B cell (primary cell): ENCODE measurements around the gene USP53. TPM values are rescaled to one million over a fixed set of nuclear protein-coding genes. Genes with fewer than 3 reads are reported as not detected.

Experiments used
- ATAC-seq: fragments of 200-7000 bp; cut with Tn5 transposase; one replicate; pipeline ENCODE4 v1.10.0; 2021; ENCODE audit warnings: low read depth, mild to moderate bottlenecking, moderate number of reproducible peaks, moderate library complexity
- CTCF ChIA-PET: fragments of 350-600 bp; sonication (Branson Sonifier 250); formaldehyde crosslinking; loops from one replicate; lab custom pipeline; 2021; ENCODE audit warnings: antibody characterized with exemption, inconsistent platforms; lab: Charles Lee
- POLR2A ChIA-PET: fragments of 350-600 bp; sonication (Branson Sonifier 250); formaldehyde crosslinking; loops from one replicate; lab custom pipeline; 2021; ENCODE audit warnings: antibody characterized with exemption; lab: Charles Lee
- DNase-seq: peaks from one replicate; pipeline ENCODE4 v3.0.0; 2013
- H2AFZ ChIP-seq: 2 replicates; pipeline ENCODE4 v1.6.1; 2012; ENCODE audit warnings: mild to moderate bottlenecking, low read depth, low read length; ENCODE audit not compliant: insufficient read depth, poor library complexity, severe bottlenecking
- H3K27ac ChIP-seq, 2 donors: 1 replicate in 1 of 2; 2 replicates in 1 of 2; pipeline ENCODE4 v1.5.1; 2012 to 2013; ENCODE audit warnings: low read length in 2 of 2, mild to moderate bottlenecking in 2 of 2, moderate library complexity in 1 of 2
- H3K27me3 ChIP-seq, 4 experiments: fragments of 200-600 bp in 1 of 4; sonication (generic) in 1 of 4; replicated peaks in 1 of 4; 1 replicate in 2 of 4; 2 replicates in 2 of 4; pipeline versions ENCODE4 v1.6.1 to v1.7.0; 2013 to 2016; ENCODE audit warnings: low read length in 3 of 4, mild to moderate bottlenecking in 2 of 4, mixed read lengths in 1 of 4, moderate library complexity in 1 of 4; ENCODE audit not compliant: insufficient read depth in 4 of 4, control insufficient read depth in 3 of 4; ENCODE audit errors: control extremely low read depth in 1 of 4
- H3K36me3 ChIP-seq, 2 experiments: replicated peaks in 1 of 2; 1 replicate in 1 of 2; 2 replicates in 1 of 2; pipeline versions ENCODE4 v1.6.1 to v1.7.1; 2013; ENCODE audit warnings: low read length in 1 of 2; ENCODE audit not compliant: insufficient read depth in 2 of 2, control insufficient read depth in 1 of 2; ENCODE audit errors: control extremely low read depth in 1 of 2, extremely low read depth in 1 of 2
- H3K4me1 ChIP-seq, 2 donors: fragments of 200-600 bp in 1 of 2; sonication (generic) in 1 of 2; 1 replicate in 1 of 2; 2 replicates in 1 of 2; pipeline versions ENCODE4 v1.5.1 to v1.6.1; 2013 to 2017; ENCODE audit warnings: low read length in 2 of 2; ENCODE audit not compliant: control insufficient read depth in 2 of 2, insufficient read depth in 2 of 2
- H3K4me2 ChIP-seq: replicated peaks from 2 replicates; pipeline ENCODE3; 2012; ENCODE audit warnings: mild to moderate bottlenecking, low read depth, low read length; ENCODE audit not compliant: poor library complexity, severe bottlenecking
- H3K4me3 ChIP-seq, 5 experiments: fragments of 200-600 bp in 1 of 5; sonication (generic) in 1 of 5; 1 replicate in 3 of 5; 2 replicates in 2 of 5; pipeline versions ENCODE4 v1.5.1 to v1.7.0; 2011 to 2016; ENCODE audit warnings: low read length in 4 of 5, mild to moderate bottlenecking in 4 of 5, low read depth in 2 of 5, control low read depth in 1 of 5, moderate library complexity in 1 of 5; ENCODE audit not compliant: insufficient read depth in 1 of 5; ENCODE audit errors: control extremely low read depth in 1 of 5, extremely low read depth in 1 of 5
- H3K79me2 ChIP-seq: fragments of 200-600 bp; sonication (generic); one replicate; pipeline ENCODE4 v1.6.0; 2016; ENCODE audit warnings: low read length; ENCODE audit not compliant: control insufficient read depth, insufficient read depth
- H3K9ac ChIP-seq: fragments of 200-600 bp; sonication (generic); 2 replicates; pipeline ENCODE4 v1.6.1; 2017; ENCODE audit warnings: mild to moderate bottlenecking, low read length, moderate library complexity
- H3K9me3 ChIP-seq, 3 donors: one replicate each; pipeline versions ENCODE4 v1.6.1 to v1.7.1; 2013; ENCODE audit warnings: low read length in 2 of 3; ENCODE audit not compliant: control insufficient read depth in 2 of 3, insufficient read depth in 1 of 3; ENCODE audit errors: control extremely low read depth in 1 of 3
- H4K20me1 ChIP-seq: 2 replicates; pipeline ENCODE4 v1.6.0; 2012; ENCODE audit warnings: mild to moderate bottlenecking, low read length; ENCODE audit not compliant: insufficient read depth, control insufficient read depth, poor library complexity, severe bottlenecking
- H3K27ac Mint-ChIP-seq: one replicate; pipeline ENCODE4 v1.8.0; 2021; ENCODE audit warnings: mixed read lengths
- H3K27me3 Mint-ChIP-seq: one replicate; pipeline ENCODE4 v1.8.0; 2021; ENCODE audit warnings: mixed read lengths
- H3K4me1 Mint-ChIP-seq: one replicate; pipeline ENCODE4 v1.8.0; 2021; ENCODE audit warnings: mixed read lengths
- H3K4me3 Mint-ChIP-seq: one replicate; pipeline ENCODE4 v1.8.0; 2021; ENCODE audit warnings: mixed read lengths
- H3K9me3 Mint-ChIP-seq: one replicate; pipeline ENCODE4 v1.8.0; 2022; ENCODE audit warnings: mixed read lengths; ENCODE audit not compliant: insufficient read depth
- EZH2 ChIP-seq: IDR thresholded peaks from 2 replicates; pipeline ENCODE4 v1.6.1; 2012; ENCODE audit warnings: borderline replicate concordance, low read depth, mild to moderate bottlenecking, moderate library complexity, low read length; ENCODE audit not compliant: insufficient read depth, poor library complexity, severe bottlenecking
- WGBS: methylation state at CpG from one replicate; pipeline ENCODE4 v1.1.5; 2013; ENCODE audit warnings: missing lambda C conversion rate; ENCODE audit not compliant: insufficient coverage; 5-methylcytosine and 5-hydroxymethylcytosine counted together
- intact Hi-C: fragments of 100-400 bp; cut with micrococcal nuclease; formaldehyde crosslinking; loops from one replicate; pipeline ENCODE4 v1.10.0; 2022
- polyA plus RNA-seq: library from polyadenylated mRNA; depleted of rRNA; stranded (reverse); fragments of >200 nt; gene quantifications from 2 replicates; pipeline ENCODE4 v1.2.3, GENCODE V29; 2012
- total RNA-seq, 2 donors: library from RNA; stranded (reverse); fragments of 120-200 nt in 1 of 2; gene quantifications; 1 replicate in 1 of 2; 2 replicates in 1 of 2; pipeline versions ENCODE4 v1.2.3 to v1.2.4, GENCODE V29; 2013 to 2022
- TF ChIP-seq, protein P1 (sequence below): fragments of 200-600 bp; IDR thresholded peaks from one replicate; pipeline ENCODE4 v1.8.0; 2022; ENCODE audit warnings: antibody characterized with exemption, mild to moderate bottlenecking

Gene USP53
- total and polyA plus RNA-seq, 2 donors (not counting 1 experiment from before 2014, with no cell fraction given), result 12.9 to 45.0 TPM

DNA sequence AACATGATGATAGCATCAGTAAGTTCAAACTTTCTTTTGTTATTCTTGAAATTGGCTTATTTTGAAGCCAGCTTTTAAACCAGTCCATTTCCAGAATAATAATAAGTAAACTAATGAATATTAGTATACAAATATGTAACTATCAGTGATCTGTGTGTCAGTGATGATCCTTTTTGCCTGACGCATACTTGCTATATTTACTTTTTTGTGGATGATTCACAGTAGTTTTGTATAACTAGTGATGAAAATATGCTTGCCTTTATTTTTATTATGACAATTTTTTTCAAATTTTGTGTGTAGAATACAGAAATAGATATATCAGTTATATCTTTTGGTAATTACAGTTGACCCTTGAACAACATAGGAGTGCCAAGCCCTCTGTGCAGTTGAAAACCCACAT is 49.5 kb downstream of the USP53 start:
- H3K4me2 ChIP-seq, result no peak overlapping the region
- POLR2A ChIA-PET, result no interaction called here
- intact Hi-C loops, result no loop called here

DNA sequence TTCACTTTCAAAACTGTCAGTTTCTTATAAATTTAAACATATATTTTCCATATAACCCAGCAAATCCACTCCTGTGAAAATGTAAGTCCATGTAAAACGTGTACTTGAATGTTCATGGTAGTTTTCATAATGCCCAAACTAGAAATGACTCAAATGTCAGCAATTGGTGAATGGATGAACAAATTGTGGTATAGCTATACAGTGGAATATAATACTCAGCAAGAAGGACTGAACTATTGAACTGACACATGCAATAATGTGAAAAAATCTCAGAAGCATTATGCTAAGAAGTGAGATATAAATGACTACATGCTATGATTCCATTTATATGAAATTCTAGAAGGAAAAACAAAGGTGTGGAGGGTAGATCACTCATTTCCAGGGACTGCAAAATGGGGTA is 52.2 kb downstream of the USP53 start:
- intact Hi-C loops, result loop anchor here (5.0 kb wide), 1 partner anchor 32 kb away; no protein-coding TSS in a partner anchor
- no peaks in the 10 kb centered on the region for H3K27me3 Mint-ChIP-seq
- no peaks in the 10 kb centered on the region for H4K20me1 ChIP-seq
- CTCF ChIA-PET, result no interaction called here
- no peaks in the 10 kb centered on the region for H3K9me3 Mint-ChIP-seq
- H3K27ac Mint-ChIP-seq, result no peak overlapping the region
- no peaks in the 10 kb centered on the region for H3K4me1 Mint-ChIP-seq
- H3K27ac ChIP-seq, result no peak overlapping the region
- POLR2A ChIA-PET, result interaction anchor here (0.6 kb wide), 1 partner anchor 304 kb away, joined by 5 read pairs; no protein-coding TSS in a partner anchor
- H3K36me3 ChIP-seq, result no peaks in the 10 kb centered on the region
- DNase-seq, result no peak
- no CpG with 5 or more reads among the region's 1 CpG for WGBS
- ATAC-seq, result no peak
- peaks cover 0 to 4% (median 0%) of the 10 kb centered on the region in 3 donors for H3K9me3 ChIP-seq
- H3K4me1 ChIP-seq, result no peaks in the 10 kb centered on the region
- no peak overlapping the region for H3K9ac ChIP-seq
- no peak overlapping the region for H3K4me2 ChIP-seq
- TF ChIP-seq EZH2, result no peak
- TF ChIP-seq, protein P1, sequence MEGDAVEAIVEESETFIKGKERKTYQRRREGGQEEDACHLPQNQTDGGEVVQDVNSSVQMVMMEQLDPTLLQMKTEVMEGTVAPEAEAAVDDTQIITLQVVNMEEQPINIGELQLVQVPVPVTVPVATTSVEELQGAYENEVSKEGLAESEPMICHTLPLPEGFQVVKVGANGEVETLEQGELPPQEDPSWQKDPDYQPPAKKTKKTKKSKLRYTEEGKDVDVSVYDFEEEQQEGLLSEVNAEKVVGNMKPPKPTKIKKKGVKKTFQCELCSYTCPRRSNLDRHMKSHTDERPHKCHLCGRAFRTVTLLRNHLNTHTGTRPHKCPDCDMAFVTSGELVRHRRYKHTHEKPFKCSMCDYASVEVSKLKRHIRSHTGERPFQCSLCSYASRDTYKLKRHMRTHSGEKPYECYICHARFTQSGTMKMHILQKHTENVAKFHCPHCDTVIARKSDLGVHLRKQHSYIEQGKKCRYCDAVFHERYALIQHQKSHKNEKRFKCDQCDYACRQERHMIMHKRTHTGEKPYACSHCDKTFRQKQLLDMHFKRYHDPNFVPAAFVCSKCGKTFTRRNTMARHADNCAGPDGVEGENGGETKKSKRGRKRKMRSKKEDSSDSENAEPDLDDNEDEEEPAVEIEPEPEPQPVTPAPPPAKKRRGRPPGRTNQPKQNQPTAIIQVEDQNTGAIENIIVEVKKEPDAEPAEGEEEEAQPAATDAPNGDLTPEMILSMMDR, result no peak
- no peaks in the 10 kb centered on the region for H3K27me3 ChIP-seq
- H3K4me3 ChIP-seq, result no peak overlapping the region
- no peaks in the 10 kb centered on the region for H3K79me2 ChIP-seq
- H3K4me3 Mint-ChIP-seq, result no peak overlapping the region
- H2AFZ ChIP-seq, result no peak overlapping the region

More for the DNA sequence above, 49.5 kb downstream of the USP53 start:
- H3K27me3 ChIP-seq, result no peaks in the 10 kb centered on the region
- H2AFZ ChIP-seq, result no peak overlapping the region
- H3K4me3 ChIP-seq, result no peak overlapping the region
- Mint-ChIP-seq H3K4me3 (no peak overlapping the region), H3K9me3 (no peaks in the 10 kb centered on the region), H3K27ac (no peak overlapping the region), H3K4me1 (no peaks in the 10 kb centered on the region), H3K27me3 (no peaks in the 10 kb centered on the region)
- no CpG with 5 or more reads among the region's 1 CpG for WGBS
- TF ChIP-seq EZH2, result no peak
- CTCF ChIA-PET, result no interaction called here
- no peak for DNase-seq
- H3K27ac ChIP-seq, result no peak overlapping the region
- no peak overlapping the region for H3K9ac ChIP-seq
- H3K4me1 ChIP-seq, result no peaks in the 10 kb centered on the region
- no peaks in the 10 kb centered on the region for H3K36me3 ChIP-seq
- peaks cover 0 to 4% (median 0%) of the 10 kb centered on the region in 3 donors for H3K9me3 ChIP-seq
- no peak for ATAC-seq
- H4K20me1 ChIP-seq, result no peaks in the 10 kb centered on the region
- H3K79me2 ChIP-seq, result no peaks in the 10 kb centered on the region
